ENCODE measurements around the gene LOXL1.

The LOXL1 gene

DNA sequence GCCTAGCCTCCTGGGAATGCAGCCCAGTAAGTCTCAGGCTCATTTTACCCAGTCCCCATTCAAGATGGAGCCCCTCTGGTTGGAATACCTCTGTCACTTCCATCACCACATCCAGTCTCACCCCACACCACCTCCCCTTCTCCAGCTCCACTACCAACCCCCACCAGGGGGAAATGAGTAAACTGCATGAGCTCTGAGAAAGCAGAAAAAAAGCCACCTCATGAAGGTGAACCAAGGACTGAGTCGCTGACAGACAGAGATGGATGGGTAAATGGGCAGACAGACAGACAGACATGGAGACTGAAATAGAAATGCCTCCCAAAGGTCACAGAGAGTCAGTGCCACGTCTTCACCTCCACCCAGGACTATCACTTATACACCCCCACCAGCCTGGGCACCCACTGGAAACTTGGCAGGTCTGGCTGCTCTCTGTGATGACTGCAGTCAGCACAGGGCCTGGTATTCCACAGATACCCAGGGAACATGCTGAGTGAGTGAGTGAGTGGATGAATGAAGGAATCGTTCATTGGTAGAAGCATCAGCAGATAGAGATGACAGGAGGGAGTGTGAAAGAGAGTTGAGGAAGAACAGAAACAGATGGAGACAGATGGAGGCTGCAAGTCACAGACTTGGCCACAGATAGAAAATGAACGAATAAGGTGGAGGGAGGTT is 4.9 kb upstream of the LOXL1 start:
- Histone ChIP-seq H3K4me1 (peaks cover 41% of the 10 kb centered on the region), H3K9me3 (no peaks in the 10 kb centered on the region), H3K36me3 (no peaks in the 10 kb centered on the region), H3K4me3 (ENCODE audit: low read depth, low read length) (no peak overlapping the region), H3K27me3 (no peaks in the 10 kb centered on the region)
- no peak for DNase-seq
- no peak for TF ChIP-seq CTCF (IDR thresholded peaks at IDR 0.05; ENCODE audit: low read depth, low read length)

- H3K4me1 ChIP-seq: peaks cover 41% of the 10 kb centered on the region
- no peaks in the 10 kb centered on the region for H3K36me3 ChIP-seq
- no peak for TF ChIP-seq CTCF (IDR thresholded peaks at IDR 0.05; ENCODE audit: low read depth, low read length)
- peak overlapping the region; percentile 18 for H3K4me3 ChIP-seq (ENCODE audit: low read depth, low read length)
- peak; percentile 83 for DNase-seq
- peaks cover 8% of the 10 kb centered on the region for H3K27me3 ChIP-seq
- H3K9me3 ChIP-seq: no peaks in the 10 kb centered on the region
Measured at GRCh38 chr15:73922186-73923151, 3.8 kb upstream of the LOXL1 start.

DNA sequence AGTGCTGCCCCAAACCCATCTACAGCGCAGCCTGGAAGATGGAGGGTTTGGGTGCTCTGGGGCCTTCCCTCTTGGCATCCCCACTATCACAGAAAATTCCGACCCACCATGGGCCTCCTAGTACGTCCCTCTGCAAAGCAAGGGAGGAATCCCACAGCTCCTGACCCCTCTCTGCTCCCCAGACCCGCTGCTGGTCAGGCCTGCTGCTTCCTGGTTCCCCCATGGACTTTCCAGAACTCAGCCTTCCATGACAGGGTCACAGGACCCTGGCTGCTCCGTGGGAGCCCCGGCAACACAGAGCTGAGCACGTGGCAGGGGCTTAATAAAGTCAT is 3.1 kb upstream of the LOXL1 start:
- no peak for DNase-seq
- peaks cover 15% of the 10 kb centered on the region for H3K27me3 ChIP-seq
- H3K4me1 ChIP-seq: peaks cover 44% of the 10 kb centered on the region
- H3K9me3 ChIP-seq: no peaks in the 10 kb centered on the region
- TF ChIP-seq CTCF (IDR thresholded peaks at IDR 0.05; ENCODE audit: low read depth, low read length): no peak
- H3K36me3 ChIP-seq: no peaks in the 10 kb centered on the region
- no peak overlapping the region for H3K4me3 ChIP-seq (ENCODE audit: low read depth, low read length)

- peaks cover 45% of the 10 kb centered on the region for H3K4me1 ChIP-seq
- DNase-seq: no peak
- H3K27me3 ChIP-seq: peaks cover 16% of the 10 kb centered on the region
- no peaks in the 10 kb centered on the region for H3K36me3 ChIP-seq
- H3K4me3 ChIP-seq (ENCODE audit: low read depth, low read length): no peak overlapping the region
- no peaks in the 10 kb centered on the region for H3K9me3 ChIP-seq
- no peak for TF ChIP-seq CTCF (IDR thresholded peaks at IDR 0.05; ENCODE audit: low read depth, low read length)
Measured at GRCh38 chr15:73923488-73924164, 2.6 kb upstream of the LOXL1 start.

DNA sequence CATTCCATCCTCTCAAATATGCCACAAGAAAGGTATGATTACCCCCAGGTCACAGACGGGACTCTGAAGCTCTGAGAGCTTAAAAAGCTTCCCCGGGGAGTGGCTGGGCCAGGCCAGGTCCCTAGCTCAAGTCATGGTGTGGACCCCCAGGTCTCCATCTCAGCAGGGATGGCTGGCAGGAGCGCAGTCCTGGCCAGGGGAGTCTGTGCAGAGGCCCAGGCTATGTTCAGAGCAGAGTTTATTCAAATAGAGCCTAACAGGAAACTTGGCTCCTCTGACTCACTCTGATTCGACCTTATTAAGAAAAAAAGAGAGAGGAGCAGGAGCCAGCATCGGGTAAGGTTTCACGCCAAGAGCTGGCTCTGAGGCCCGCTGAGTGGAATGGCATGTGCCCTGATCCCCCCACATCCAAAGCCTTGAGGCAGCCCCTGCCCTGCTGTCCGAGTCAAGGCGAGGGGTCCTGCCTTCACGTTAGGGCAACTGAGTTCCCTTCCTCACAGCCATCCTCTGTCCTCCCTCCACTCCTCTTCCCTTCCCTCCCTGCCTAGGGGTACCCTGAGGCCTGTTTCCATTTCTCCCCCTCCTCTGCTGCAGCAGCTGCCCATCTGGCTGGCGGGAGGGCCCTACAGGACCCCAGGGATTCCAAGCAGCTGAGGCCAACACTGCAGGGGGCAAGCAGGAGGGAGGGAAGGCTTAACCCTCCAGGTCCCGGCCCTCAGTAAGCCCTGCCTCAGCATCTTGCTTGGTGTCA is 1.9 kb upstream of the LOXL1 start:
- no peak for TF ChIP-seq CTCF (IDR thresholded peaks at IDR 0.05; ENCODE audit: low read depth, low read length)
- Histone ChIP-seq H3K9me3 (no peaks in the 10 kb centered on the region), H3K4me1 (peaks cover 45% of the 10 kb centered on the region), H3K27me3 (peaks cover 16% of the 10 kb centered on the region), H3K36me3 (no peaks in the 10 kb centered on the region), H3K4me3 (ENCODE audit: low read depth, low read length) (no peak overlapping the region)
- DNase-seq: peak; percentile 48

All from BE2C (cell line).